Measurements from ENCODE around the gene CCRL2.

- TF ChIP-seq POLR2A (IDR thresholded peaks at IDR 0.05): no peak
- TF ChIP-seq, protein P1, sequence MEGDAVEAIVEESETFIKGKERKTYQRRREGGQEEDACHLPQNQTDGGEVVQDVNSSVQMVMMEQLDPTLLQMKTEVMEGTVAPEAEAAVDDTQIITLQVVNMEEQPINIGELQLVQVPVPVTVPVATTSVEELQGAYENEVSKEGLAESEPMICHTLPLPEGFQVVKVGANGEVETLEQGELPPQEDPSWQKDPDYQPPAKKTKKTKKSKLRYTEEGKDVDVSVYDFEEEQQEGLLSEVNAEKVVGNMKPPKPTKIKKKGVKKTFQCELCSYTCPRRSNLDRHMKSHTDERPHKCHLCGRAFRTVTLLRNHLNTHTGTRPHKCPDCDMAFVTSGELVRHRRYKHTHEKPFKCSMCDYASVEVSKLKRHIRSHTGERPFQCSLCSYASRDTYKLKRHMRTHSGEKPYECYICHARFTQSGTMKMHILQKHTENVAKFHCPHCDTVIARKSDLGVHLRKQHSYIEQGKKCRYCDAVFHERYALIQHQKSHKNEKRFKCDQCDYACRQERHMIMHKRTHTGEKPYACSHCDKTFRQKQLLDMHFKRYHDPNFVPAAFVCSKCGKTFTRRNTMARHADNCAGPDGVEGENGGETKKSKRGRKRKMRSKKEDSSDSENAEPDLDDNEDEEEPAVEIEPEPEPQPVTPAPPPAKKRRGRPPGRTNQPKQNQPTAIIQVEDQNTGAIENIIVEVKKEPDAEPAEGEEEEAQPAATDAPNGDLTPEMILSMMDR (IDR thresholded peaks at IDR 0.05): no peak
These were observed 8.0 kb upstream of the CCRL2 start for GRCh38 chr3:46399098-46399497.

Measured in heart left ventricle (tissue), 13 donors.